GM18499 (cell line): Measurements from ENCODE around the gene RNF144A.
"Not testable (repeated sequence)": the region's sequence is repeated elsewhere in the genome, so short reads cannot be mapped to it uniquely, and the experiment has no call there.

ENCODE experiments used
- ATAC-seq: cut with Tn5 transposase; IDR thresholded peaks from one replicate; pipeline ENCODE4 v1.9.1; 2021; ENCODE audit warnings: moderate number of reproducible peaks; ENCODE audit not compliant: insufficient read depth, unreplicated experiment

Gene RNF144A, protein sequence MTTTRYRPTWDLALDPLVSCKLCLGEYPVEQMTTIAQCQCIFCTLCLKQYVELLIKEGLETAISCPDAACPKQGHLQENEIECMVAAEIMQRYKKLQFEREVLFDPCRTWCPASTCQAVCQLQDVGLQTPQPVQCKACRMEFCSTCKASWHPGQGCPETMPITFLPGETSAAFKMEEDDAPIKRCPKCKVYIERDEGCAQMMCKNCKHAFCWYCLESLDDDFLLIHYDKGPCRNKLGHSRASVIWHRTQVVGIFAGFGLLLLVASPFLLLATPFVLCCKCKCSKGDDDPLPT

GRCh38 chr2:6917071-6917760, at the start of gene RNF144A:
Gene RNF144A (plus strand): TSS chr2:6917412. CDS start chr2:6996927, 79,515 bp downstream.
- peak; percentile 39 for ATAC-seq

DNA sequence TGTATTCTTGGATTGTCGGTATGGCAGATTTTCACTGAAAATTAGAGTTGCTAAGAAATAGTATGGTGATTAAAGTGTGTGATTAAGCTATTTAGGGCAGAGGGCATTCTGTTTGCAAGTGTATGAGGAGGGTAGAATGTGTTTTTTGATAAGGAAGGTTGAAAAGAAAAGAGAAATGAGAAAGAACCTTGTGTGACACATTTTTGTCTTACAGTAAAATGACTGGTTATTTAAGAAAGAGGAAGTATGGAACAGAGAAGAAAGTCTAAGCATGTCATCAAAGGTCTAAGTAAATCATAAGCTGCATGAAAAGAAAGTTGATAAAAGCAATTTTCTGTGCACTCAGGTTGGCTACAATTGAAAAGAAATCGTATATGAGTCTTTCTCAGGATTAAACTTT, 44.8 kb upstream of the RNF144A start:
- peak; percentile 86 for ATAC-seq

- no peak for ATAC-seq
Observed at GRCh38 chr2:6874032-6874431, 43.2 kb upstream of the RNF144A start.

GRCh38 chr2:6876309-6876708, 40.9 kb upstream of the RNF144A start:
- no peak for ATAC-seq

- peak; percentile 54 for ATAC-seq
Observed at GRCh38 chr2:6877402-6878304, 39.6 kb upstream of the RNF144A start, which contains the start of gene RSAD2. Gene RSAD2 (plus strand): TSS chr2:6877777. CDS start chr2:6877801, 24 bp downstream.

GRCh38 chr2:6878549-6878948, 38.7 kb upstream of the RNF144A start:
- no peak for ATAC-seq

GRCh38 chr2:6879011-6879410, 38.2 kb upstream of the RNF144A start:
- ATAC-seq, result no peak

- ATAC-seq, result no peak
Observed at GRCh38 chr2:6880200-6880733, 36.9 kb upstream of the RNF144A start.

GRCh38 chr2:6881046-6881445, 36.2 kb upstream of the RNF144A start:
- ATAC-seq, result no peak

- ATAC-seq, result no peak
Observed at GRCh38 chr2:6881516-6881915, 35.7 kb upstream of the RNF144A start.

DNA sequence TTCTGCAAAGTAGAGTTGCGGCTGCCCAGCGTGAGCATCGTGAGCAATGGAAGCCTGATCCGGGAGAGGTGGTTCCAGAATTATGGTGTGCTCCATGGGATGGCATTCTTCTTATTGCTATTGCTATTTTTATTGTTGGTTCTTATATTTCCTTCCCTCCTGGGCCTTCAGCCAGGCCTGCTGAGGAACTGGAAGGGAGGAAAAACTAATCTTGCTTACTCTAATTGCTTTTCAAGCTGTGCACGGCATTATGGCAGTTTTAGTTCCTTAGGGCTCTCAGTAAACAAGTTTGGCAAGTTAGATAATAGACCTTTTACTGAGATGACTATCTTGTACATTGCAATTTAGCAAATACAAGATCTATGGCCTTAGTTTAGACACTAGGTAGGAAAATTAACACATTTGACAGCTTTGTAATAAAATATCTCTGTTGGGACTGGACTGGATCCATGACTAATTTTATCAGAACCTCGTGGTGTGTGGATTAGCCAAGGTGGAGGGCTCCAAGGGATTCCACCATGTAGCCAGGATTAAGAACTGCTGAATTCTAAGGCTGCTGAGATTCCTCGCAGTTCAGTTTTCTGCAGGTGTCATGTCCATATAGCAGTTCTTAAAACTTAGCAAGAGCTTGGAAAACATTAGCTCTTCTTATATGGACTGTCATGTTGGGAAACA, 33.6 kb upstream of the RNF144A start:
- ATAC-seq, result no peak

- ATAC-seq, result no peak
Observed at GRCh38 chr2:6885551-6885950, 31.7 kb upstream of the RNF144A start.

DNA sequence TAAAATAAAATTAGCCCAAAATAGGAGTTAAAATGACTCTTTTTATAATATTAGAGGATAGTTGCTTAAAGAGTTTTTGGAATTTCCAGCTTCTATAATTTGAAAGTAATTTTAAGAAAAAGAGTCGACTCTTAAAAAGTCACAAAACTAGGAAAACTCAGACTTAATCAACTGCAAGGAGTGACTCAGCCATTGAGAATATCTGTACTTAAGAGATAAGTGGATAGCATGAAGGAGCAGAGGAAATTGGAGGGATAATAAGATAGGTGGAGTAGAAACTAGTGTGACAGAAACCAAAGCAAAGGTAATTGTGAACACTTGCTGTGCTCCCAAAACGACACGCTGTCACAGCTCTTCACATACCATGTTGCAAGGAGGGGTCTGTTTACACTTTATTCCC, 31.2 kb upstream of the RNF144A start:
- no peak for ATAC-seq

DNA sequence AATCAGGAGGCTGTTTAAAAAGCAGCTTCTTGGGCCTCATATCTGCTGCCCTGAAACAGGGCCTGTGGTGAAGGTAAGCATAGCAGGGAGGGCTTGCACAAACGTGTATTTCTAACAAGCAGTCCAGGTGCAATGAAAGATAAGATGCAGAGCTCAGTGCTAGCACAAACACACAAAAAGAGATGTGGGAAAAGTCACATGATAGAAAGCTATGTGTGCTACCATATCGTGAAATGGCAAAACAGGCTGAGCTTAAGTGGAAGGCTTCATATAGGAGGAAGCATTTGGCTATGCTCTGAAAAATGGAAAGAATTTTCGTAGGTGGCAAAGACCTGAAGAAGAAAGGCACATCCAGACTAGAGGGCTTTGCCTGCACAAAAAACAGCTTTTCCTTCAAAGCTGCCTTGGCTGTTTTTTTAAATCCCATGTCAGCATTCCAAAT, 29.4 kb upstream of the RNF144A start:
- no peak for ATAC-seq

DNA sequence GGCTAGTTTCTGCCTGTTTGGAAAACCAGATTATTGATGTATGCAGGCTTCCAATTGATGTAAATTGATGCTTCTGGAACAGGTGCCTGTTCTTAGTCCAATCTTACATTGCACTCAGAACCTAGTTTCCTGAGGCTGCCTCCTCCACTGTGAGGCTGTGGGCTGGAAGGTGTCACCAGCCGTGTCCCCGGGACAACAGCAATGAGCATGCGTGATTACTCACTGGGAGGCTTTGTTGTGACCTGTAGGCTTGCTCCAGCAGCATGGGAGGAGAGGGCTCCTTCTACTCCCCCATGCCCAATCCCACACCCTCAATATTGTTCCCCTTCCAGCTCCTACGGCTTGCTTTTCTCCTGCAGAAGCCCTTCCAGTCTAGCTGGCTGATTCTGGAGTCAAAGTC, 28.5 kb upstream of the RNF144A start:
- no peak for ATAC-seq

DNA sequence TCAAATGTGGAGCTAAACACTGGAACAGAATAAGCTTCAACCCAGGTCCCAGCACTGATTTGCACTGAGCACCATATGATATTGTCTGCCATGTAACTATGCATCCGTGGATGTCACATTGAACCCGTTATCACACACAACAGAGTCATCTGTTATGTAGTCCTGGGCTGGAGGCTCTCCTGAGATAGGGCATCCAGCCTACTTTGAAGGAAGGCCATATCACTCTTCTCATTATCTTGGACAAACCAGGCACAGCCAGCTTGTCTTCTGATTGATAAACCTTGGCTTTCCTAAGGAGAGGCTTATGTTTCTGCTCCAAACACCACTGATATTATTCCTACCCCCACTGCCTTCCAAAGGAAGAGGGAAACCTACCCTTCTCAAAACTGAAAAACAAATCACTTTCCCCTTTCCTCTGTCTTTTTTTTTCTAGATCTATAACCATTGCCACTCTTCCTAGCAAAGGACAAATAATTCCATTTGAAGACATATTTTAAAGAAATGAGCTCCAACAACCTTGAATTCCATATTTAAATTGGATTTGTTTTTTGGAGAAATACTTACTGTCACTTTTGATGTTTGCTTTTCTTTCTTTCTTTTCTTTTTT, 23.2 kb upstream of the RNF144A start:
- ATAC-seq, result no peak

DNA sequence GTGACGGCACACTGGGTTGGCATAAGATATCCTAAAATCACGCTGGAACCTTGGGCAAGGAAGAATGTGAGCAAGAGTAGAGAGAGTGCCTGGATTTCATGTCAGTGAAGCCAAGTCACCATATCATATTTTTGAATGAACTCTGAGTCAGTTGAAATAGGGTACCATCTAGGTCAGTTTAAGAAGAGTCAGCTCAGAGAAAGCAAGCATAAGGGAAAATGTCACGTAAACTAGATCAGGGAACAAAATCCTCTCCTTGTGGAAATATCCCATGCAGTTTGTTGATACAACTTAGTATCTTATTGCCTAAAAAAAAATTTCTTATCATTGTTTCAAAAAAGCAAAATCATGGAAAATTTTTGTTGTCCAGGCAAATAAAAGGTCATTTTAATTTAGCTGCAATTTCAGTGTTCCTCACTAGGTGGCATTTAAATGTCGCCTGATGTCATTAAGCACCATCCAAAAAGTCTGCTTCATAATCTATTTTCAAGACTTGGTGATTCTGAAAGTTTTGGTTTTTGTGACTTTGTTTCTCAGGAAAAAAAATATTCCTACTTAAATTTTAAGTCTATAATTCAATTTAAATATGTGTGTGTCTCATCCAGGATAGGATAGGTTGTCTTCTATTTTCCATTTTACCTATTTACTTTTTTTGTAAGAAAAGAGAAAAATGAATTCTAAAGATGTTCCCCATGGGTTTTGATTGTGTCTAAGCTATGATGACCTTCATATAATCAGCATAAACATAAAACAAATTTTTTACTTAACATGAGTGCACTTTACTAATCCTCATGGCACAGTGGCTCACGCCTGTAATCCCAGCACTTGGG, 20.1 kb upstream of the RNF144A start:
- no peak for ATAC-seq

- ATAC-seq, result not testable (repeated sequence)
Observed at GRCh38 chr2:6902581-6902980, 14.6 kb upstream of the RNF144A start.

DNA sequence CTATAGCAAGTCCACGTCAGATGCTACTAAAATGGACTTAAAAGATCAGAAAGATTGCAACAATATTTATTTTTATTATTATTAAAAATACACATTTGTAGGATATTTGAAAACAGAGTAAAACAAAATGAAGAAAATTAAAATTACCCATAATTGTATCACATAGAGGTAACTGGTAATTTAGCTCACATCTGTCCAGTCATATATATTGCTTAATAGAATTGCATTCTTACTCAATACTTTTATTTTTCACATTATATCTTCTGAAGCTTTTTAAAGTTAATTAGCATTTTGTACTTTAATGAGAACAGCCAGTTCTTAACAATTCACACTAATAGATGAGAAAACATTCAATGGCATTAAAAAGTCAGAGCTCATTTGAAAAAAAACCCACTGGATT, 11.5 kb upstream of the RNF144A start:
- ATAC-seq, result no peak
